Measurements from ENCODE around the gene CYP26A1.

The CYP26A1 gene

DNA sequence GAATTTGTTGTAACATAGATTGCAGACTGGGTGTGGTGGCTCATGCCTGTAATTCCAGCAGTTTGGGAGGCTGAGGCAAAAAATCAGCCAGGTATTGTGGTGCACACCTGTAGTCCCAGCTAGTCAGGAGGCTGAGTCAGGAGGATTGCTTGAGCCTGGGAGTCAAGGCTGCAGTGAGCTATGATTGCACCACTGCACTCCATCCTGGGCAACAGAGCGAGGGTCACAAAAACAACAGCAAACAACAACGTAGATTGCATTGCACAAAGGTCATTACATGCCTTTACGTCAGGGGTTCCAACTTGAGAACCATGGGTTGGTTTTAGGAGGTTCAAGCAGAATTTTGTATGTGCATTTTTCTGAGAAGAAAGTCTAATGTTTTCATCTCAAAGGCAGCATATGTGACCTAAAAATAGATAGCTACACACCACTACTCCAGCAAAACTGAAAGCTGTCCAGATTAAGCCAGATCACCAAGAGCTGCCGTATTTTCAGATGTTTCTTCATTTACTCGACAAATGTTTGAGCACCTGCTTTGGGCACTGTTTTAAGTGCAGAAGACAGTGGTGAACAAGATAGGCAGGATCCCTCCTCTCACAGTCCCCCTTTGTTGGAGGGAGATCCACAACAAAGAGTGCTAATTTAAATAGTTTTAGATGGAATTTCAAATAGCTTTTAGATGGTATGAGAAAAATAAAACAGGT is 41.4 kb upstream of the CYP26A1 start:
- DNase-seq = no peak
- Histone ChIP-seq H3K9me3 (peaks cover 0 to 4% (median 0%) of the 10 kb centered on the region in 3 donors), H3K36me3 (peaks cover 0 to 3% (median under 1%) of the 10 kb centered on the region in 3 donors), H3K4me3 (peak overlapping the region in 1 of 2 donors; percentile 15), H3K27ac (peak overlapping the region; percentile 60 to 67), H3K4me1 (peaks cover 0 to 62% (median 22%) of the 10 kb centered on the region in 4 donors), H3K27me3 (no peaks in the 10 kb centered on the region)
- TF ChIP-seq, protein P1, sequence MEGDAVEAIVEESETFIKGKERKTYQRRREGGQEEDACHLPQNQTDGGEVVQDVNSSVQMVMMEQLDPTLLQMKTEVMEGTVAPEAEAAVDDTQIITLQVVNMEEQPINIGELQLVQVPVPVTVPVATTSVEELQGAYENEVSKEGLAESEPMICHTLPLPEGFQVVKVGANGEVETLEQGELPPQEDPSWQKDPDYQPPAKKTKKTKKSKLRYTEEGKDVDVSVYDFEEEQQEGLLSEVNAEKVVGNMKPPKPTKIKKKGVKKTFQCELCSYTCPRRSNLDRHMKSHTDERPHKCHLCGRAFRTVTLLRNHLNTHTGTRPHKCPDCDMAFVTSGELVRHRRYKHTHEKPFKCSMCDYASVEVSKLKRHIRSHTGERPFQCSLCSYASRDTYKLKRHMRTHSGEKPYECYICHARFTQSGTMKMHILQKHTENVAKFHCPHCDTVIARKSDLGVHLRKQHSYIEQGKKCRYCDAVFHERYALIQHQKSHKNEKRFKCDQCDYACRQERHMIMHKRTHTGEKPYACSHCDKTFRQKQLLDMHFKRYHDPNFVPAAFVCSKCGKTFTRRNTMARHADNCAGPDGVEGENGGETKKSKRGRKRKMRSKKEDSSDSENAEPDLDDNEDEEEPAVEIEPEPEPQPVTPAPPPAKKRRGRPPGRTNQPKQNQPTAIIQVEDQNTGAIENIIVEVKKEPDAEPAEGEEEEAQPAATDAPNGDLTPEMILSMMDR (IDR thresholded peaks at IDR 0.05) = no peak
- intact Hi-C loops (cut with DNase I; ENCODE audit: low total_unique reads) = no loop called here

GRCh38 chr10:93032809-93033137 is 40.9 kb upstream of the CYP26A1 start:
- intact Hi-C loops (cut with DNase I; ENCODE audit: low total_unique reads) = no loop called here
- DNase-seq = no peak
- TF ChIP-seq, protein P1 (IDR thresholded peaks at IDR 0.05) = no peak
- Histone ChIP-seq H3K36me3 (no peaks in the 10 kb centered on the region), H3K9me3 (no peaks in the 10 kb centered on the region), H3K4me3 (no peak overlapping the region), H3K27me3 (no peaks in the 10 kb centered on the region), H3K4me1 (peaks cover 0 to 62% (median 22%) of the 10 kb centered on the region in 4 donors), H3K27ac (peak overlapping the region; percentile 60 to 67)

DNA sequence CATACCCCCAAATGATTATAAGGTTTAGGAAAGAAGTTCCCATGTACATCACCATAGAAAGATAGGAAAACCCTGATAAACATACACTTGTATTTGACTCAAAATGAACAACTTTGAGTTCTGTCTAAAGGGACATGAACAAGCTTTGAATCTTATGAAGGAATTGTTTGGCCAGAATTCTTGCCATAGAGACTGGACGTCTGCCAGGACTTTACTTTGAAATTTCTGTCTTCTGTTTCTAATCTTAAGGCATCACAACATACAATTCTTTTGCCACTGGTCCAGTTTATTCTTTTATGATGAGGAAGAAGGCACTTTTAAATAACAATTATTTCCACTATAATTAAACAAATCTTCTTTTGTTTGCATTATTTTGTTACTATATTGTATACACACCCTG is 39.3 kb upstream of the CYP26A1 start:
- Histone ChIP-seq H3K9me3 (no peaks in the 10 kb centered on the region), H3K27ac (no peak overlapping the region), H3K27me3 (no peaks in the 10 kb centered on the region), H3K4me1 (peaks cover 0 to 53% (median 20%) of the 10 kb centered on the region in 4 donors), H3K4me3 (no peak overlapping the region), H3K36me3 (no peaks in the 10 kb centered on the region)
- DNase-seq = no peak
- intact Hi-C loops (cut with DNase I; ENCODE audit: low total_unique reads) = no loop called here
- TF ChIP-seq, protein P1 (IDR thresholded peaks at IDR 0.05) = no peak

- TF ChIP-seq, protein P1 (IDR thresholded peaks at IDR 0.05) = no peak
- no peak for DNase-seq
- no peak overlapping the region for H3K27ac ChIP-seq
- H3K36me3 ChIP-seq = peaks cover 0 to 4% (median 0%) of the 10 kb centered on the region in 3 donors
- intact Hi-C loops (cut with DNase I; ENCODE audit: low total_unique reads) = no loop called here
- no peaks in the 10 kb centered on the region for H3K9me3 ChIP-seq
- H3K4me1 ChIP-seq = peaks cover 0 to 8% (median 0%) of the 10 kb centered on the region in 4 donors
- H3K4me3 ChIP-seq = no peak overlapping the region
- no peaks in the 10 kb centered on the region for H3K27me3 ChIP-seq
These were observed 34.6 kb upstream of the CYP26A1 start for GRCh38 chr10:93039110-93039509.

- Histone ChIP-seq H3K27ac (no peak overlapping the region), H3K9me3 (no peaks in the 10 kb centered on the region), H3K4me3 (no peak overlapping the region), H3K27me3 (no peaks in the 10 kb centered on the region), H3K4me1 (peaks cover 0 to 2% (median 0%) of the 10 kb centered on the region in 4 donors), H3K36me3 (peaks cover 0 to 4% (median 0%) of the 10 kb centered on the region in 3 donors)
- no peak for DNase-seq
- intact Hi-C loops (cut with DNase I; ENCODE audit: low total_unique reads) = no loop called here
- TF ChIP-seq, protein P1 (IDR thresholded peaks at IDR 0.05) = peak; percentile 43 to 51
These were observed 34.0 kb upstream of the CYP26A1 start for GRCh38 chr10:93039721-93040120.

All from tibial artery (tissue), 4 donors.